CMK (cell line): Measurements from ENCODE around the gene PCNX1.

Experiments
- DNase-seq: peaks from one replicate; pipeline ENCODE4 v3.0.0-alpha.2; 2010; ENCODE audit warnings: low read depth

PCNX1 gene

DNA sequence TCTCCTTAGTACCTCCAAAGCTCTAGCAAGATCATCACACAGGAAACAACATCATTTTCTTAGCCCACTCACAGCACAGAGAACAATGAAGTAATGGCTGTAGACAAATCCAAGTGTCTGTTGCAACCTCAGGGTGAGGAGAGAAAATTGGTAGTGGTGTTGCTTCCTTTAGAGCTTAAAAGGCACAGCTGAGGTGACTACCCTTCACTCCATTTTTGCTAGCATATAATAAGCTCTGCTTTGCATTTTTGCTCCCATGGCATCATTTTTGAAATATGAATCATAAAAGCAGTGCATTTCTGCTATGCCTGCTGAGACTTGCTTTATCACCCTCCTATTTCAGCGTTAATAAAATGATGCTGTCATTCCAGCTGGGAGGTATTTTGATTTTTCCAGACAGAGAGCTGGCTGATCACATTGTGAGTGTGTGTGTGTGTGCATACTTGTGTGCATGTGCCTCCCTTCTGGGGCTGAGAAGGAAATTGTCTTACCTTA lies 18.5 kb upstream of the PCNX1 start:
- no peak for DNase-seq

DNA sequence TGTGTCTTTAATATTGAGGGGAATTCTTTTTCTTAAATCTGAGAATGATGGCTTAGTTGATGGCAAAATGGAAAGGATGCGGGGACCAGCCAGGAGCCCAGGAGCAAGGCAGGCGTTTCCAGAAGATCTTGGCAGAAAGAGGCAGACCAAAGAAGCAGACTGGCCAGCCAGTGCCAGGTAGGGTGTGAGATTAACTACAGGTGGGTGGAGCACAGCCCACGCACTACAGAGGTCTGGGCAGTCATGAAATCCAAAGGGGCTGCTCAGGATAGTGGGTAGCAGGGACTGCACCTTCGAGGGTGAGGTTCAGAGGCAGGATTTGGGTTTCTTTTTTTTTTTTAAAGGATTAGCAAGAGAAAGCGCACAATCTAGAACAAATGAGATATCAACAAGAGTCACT lies 17.7 kb upstream of the PCNX1 start:
- no peak for DNase-seq

DNA sequence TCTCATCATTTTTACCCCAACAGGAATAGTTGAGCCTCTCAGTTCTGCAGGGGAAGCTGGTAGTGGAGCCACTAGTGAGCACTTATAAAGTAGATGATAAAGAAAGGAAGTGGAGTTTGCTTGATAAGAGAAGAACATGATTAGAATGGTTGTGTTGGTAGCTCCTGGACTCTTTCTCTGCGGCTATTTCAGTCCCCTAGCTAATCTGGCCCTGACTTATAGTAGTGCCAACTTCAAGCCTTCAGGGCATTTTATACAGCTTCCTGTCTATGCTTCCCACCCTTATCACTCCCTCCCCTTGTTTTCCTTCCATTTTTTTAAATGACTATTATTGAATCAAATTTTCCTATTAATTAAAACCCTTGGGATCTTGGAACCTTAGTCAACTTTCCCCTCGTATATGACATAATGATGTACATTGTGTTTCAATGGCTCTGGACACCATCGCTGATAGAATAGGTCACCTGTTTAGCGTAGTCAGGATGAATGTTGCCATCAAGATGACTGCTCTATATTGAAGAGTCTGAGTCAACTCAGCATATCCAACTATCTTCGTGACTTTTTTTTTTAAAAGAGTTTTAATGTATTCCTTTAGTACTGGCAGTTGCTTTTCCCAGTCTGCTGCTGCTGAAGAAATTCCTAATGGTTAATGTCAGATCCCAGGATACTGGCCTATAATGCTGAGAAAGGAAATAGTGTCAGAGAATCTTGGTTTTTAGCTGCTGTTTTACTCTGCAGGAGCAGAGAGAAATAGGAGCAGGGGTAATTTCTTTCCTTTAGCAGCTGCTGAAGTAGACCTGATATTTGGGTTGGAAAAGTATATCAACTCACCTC lies 16.2 kb upstream of the PCNX1 start:
- no peak for DNase-seq

DNA sequence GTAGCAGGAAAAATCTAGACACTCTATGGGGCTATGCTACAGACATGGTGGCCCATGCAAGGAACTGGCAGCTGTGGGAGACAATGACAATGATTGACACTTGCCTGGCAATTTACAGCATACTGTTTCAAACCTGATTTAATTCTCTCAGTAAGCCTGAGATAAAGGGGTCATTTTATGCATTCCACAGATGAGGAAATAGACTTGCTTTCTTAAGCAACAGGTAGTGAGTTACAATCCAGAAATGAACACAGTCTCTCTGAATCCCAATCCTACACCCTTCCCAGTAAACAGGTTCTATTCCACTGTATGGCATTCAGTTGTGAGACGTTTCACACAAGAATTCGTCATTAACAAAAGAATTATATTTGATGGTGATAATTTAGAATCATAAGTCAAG lies 15.5 kb upstream of the PCNX1 start:
- no peak for DNase-seq

DNA sequence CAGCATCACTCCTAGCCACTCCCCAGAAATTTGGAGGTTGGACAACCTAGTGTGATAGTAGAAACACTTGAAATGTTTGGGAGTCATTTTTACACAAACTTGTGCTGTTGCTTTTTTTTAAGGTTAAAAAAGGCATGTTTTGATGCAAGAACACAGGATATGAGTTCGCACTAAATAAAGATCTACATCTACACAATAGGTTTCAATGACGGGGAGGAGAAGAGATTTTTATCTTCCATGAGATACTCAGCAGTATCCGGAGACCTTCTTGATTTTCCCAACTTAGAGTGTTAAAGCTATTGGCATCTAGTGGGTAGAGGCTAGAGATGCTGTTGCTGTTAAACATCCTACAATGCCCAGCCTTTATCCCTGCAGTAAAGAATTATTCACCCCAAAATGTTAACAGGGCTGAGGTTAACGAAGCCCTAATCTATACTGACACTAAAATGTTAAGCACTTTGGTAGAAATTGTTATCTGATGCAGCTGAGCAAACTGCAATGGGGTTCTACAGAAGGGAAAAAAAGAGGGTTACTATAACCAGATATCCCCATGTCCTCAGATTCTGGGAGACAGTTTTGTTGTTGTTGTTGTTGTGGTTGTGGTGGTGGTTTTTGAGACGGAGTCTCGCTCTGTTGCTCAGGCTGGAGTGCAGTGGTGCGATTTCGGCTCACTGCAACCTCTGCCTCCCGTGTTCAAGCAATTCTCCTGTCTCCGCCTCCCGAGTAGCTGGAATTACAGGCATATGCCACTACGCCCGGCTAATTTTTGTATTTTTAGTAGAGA lies 14.0 kb upstream of the PCNX1 start:
- DNase-seq: no peak

DNA sequence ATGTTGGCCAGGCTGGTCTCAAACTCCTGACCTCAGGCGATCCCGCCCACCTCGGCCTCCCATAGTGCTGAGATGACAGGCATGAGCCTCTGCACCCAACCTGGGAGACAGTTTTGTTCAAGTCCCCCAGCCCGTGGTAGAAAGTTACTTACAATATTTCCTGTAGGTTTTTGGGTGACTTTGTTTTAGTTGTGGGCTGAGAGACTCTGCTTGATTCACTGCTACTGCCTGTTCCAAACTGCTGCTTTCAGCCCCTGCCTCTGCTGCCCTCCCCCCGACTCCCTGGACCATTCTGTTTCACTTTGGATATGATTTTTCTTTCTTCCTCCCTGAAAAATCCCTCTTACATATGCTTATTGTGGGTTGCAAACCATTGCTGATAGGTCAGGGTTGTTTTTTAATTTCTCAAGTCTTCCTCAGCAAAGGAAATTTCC lies 13.4 kb upstream of the PCNX1 start:
- no peak for DNase-seq

DNA sequence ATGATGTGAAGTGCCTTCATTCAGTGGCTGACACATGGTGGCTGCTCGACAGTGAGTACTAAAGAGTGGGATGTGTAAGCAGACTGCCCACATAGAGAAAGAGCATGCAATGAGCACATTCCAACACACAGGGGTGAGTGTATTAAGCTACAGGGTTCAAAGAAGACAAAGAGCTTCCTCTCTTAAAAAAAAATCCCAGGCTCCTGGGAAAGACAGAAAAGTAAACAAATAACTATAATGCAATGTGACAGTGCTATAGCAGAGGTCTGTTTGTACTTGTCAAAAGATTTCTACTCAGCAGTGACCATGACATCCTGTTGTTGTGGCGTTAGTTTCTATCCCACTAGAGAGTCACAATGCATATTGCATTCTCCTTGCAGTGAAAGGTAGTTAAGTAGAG lies 12.4 kb upstream of the PCNX1 start:
- no peak for DNase-seq

DNA sequence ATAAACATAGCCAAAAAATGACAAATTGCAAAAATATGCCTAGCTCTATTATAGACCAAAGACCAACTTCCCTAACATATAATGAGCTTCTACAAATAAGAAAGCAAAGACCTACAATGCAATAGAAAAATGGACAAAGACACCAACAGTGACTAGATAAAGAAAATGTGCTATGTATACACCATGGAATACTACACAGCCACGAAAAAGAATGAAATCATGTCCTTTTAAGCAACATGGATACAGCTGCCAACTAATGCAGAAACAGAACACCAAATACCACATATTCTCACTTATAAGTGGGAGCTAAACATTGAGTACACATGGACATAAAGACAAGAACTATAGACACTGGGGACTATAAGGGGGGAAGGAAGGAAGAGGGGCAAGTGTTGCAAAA lies 10.9 kb upstream of the PCNX1 start:
- DNase-seq: no peak

DNA sequence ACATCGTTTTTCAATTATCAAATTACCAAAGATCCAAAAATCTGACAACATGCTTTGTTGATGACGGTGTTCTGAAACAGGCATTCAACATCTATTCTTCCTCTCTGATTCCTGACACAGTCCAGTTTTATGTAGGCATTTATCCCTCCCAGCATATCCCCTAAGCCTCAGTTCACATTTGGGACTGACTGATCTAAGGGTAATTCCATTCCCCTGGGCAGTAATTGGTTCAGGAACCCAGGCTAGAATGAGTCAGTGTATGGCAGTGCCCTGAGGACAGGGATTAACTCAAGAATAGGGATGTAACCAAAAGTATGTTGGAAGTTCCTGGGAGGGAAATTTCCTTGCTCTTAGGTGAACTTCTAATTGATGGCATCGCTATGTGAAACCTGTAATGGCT lies 10.3 kb upstream of the PCNX1 start:
- no peak for DNase-seq

DNA sequence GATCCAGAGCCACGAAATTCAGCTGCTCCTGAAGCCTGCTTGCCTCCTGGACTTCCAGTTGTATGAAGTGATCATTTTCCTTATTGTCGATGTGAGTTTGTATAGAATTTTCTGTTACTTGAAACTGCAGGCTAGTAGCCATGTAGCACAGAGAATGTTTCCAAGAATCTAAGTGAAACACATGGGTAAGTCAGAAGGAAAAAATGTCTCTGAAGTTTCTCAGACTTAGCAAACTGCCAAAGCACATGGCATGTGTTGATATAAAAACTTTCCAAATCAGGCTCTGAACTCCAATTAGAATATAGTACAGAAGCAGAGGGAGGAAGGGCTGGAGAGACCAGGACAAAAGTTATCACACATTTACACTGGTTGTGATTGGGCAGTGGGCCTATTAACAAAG lies 9.8 kb upstream of the PCNX1 start:
- DNase-seq: no peak

DNA sequence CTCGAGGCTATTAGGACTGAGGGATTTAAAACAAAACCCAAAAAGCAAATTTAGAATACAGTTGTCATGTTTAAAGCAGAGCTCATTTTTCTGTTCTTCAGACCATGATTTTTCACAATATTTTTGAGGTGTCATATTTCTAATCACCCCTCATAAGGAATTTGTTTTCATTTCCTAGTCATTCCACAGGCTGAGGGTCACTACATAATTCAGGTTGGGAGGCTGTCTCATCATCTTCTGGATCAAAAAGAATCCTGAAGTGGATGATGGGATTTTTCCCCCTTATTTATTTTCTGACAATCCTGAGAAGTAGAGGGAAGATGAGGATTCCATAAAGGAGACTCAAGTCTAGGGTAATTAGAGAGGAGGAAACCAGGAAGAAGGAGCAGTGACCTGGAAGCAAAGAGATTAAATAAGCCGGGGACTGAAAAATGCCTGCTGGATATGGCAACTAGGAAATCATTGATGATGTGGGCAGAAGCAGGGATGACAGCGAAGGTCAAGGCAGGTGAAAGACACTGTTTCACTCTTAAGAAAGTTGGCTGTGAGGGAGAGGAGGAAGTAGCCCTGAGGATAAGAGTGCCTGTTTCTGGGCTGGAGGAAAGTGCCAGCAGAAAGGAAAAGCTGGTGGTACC lies 9.0 kb upstream of the PCNX1 start:
- no peak for DNase-seq

DNA sequence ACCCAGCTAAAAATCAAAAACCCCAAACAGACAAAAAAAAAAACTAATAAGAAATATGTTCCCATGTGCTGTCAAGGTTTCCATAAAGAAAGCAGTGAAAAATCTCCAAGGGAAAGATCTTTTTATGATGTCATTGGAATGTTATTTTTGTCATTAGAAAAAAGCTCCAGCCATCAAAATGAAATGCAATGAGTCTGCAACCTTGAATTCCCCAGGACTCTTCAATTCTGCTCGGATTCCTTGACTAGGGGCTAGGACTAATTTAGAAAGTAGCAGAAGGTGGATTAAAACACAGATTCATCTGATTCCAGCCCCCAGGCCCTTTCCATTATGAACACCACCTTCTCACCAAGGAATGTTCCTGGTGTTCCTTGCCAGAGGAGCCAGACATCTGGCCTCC lies 6.0 kb upstream of the PCNX1 start:
- no peak for DNase-seq

DNA sequence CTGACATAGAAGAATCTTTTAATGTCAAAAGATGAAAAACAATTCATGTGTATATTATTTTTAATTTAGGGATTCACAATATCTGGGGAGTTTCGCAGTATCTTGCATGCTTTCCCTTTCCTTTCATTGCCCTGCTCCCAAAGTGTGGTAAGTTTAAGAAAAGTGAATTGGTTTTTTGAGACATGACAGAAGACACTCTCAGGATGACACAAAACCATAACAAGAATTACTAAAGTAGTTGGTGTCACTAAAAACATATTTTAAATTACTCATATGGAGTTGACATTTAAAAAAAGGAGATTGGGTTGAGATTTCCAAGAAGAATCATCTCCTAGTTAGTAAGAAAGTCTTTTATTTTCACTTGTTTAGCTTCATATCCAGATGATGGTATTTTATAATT lies 5.1 kb upstream of the PCNX1 start:
- DNase-seq: no peak

DNA sequence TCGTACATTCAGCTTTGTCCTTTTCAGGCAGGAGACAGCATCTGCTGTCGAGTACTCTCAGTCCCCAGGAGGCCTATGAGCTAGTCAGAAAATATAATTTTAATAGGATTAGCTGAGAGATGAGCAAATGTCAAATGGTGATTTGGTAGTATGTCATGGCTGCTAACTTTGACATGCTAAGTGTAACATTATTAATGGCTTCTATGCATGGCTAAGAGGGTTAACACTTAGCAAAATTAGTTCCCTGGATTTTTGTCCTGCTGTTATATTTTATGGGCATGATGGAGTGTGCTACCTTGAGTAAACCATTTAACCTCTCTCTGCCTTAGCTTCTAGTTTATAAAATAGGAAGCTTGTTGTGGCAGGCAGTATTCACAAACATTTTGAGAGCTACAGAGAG lies 2.9 kb upstream of the PCNX1 start:
- DNase-seq: no peak

DNA sequence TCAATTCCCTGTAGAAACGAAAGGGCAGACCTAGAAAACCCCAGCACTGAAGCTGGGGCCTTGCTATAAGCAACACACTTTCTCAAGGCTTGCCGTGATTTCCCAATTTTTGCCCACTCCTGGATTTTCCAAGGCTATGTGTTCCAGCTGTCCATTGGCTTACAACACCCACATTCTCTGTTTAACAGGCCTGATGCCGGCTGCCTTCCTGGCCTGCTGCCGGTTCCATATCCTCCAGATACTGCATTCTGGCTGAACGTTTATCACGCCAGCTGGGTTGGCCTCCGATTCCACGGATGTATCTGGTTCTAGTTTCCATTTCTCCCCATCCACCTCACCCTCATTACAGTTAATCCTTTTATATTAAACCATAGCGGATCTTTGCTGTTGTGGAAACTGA lies 2.0 kb upstream of the PCNX1 start:
- DNase-seq: no peak

DNA sequence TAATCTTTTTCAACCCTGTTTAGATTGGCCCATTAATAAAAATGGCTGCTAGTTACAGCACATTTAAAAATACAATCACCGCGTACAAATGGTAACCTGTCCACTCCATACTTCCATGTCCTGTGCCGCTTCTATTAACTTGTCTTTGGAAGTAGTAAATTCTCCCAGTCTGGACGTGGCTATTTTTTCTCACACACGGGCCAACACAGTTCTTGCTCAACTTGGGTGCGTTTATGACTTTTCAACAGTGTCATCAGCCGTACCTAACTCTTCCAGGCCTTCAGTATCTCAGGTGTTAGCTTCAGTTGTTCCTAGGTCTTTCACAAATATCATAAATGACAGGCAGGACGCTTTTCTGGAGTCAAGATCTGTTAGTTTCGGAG lies 475 bp upstream of the PCNX1 start:
- no peak for DNase-seq

DNA sequence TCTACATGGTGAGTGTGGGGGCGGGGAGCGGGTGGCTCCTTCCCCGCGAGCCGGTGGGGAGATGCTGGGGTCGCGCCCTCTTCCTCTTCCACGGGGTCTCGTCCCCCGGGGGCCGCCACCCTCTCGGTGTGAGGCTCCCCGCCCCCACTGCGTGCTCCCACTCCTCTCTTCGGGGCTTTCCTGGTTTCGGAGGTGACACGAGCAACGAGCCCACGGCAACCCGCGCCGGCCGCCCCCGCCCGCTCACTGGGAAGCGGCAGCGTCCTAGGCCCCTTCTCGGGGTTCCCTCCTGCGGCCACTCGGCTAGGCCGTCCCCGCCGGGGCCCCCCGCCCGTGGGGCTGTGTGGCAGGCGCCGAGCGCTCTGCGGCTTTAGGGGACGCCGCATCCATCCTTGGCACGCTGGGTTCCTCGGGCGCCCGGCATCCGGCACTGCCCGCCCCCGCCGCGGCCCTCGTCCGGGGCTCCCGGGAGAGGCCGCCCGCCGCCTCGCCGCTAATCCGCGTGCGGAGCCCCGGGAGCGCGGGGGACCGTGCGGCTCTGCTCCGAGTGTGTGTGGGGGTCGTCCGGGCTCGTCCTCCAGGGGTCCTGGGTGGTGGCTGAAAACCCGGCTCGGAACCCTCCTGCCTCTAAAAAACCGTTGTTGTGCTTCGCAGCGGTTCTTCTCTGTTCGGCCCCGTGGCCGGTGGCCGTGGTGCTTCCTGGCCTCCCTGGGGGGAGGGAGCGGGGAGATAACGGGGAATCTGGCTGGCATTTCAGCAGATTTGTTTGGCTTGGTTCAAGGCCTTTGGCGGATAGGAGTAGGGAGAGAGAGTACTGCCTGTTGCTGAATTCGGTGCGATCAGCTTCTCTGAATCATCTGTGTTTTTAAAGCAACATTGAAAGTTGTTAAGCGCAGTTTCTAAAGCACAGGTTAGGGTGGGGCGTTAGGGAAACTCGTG lies 1.0 kb downstream of the PCNX1 start:
- DNase-seq: no peak

DNA sequence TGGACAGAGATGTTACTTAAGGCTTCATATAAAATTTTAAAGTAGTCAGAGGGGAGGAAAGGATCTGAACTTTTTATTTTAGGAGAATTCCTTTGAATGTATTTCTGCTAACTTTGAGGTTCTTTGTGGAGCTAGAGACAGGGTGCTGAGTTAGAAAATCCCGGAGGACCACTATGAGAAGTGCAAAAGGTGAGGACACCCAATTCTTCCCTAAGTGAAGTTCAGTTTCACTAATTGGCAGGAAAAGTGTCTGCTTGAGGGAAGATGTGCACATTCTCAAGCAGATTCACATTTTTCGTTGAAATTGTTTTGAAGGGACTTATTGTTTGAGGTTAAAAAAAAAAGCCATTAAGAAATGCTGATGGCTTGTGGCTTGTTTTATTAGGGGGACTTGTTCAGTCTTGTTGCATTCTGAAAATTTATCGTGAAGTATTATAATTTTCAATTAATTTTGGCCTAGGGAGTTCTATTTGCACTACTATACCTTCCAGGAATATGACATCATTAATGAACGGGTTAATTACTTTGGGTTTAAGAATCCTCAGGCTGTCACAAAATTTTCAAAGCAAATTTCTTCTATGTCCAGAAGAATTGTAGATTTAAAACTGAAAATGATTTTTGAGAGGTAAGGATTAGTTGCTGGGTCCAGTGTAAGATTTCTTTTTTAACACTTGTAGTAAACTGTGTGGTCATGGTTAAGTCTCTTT lies 1.8 kb downstream of the PCNX1 start:
- no peak for DNase-seq

DNA sequence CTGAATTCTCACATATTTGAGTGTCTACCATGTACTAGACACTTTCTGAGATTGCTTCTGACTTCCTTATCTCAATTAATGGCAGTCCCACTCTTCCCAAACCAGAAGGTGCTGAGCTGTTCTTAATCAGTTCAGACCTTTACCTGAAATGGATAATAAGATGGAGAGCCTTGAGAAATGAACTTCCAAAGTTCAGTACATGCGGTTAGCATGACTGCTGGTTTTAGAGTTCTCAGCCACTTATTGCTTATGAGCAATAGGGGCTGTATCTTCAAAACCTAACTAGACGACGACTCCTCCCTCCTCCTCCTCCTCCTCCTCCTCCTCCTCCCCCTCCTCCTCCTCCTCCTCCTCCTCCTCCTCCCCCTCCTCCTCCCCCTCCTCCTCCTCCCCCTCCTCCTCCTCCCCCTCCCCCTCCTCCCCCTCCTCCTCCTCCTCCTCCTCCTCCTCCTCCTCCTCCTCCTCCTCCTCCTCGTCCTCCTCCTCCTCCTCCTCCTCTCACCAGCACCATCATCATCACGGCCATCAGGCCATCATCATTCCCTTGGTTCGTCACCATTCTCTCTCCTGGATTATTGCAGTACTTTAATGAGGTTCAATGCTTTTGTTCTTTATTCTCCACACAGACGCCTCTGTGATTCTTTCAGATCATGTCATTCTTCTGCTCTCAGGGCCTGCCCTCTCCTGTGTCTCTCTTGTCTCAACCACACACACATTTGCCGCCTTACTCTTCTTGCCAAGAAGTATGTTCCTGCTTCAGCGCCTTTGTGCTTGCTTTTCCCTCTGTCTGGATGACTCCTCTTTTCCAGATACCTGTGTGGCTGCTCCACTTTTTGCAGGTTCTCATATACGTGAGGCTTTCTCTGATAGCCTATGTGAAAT lies 2.7 kb downstream of the PCNX1 start:
- no peak for DNase-seq

DNA sequence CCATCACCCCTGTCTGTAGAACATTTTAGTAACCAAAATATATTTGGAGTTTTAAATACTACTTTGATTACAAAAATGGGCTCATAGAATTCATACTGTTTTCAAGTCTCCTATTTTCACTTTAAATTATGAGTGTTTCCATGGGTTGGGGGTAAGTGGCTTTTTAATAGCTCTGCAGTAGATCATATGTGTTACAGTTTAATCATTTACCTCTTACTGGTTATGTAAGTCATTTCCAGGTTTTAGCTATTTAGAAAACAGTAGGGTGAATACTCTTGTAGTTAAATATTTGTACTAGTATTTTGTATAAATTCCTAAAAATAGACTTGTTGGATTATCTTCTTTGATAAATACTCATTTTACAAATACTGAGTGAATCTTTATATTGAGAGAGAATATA lies 8.2 kb downstream of the PCNX1 start:
- DNase-seq: no peak
